Osteoblast (primary cell): ENCODE data around the gene ZMIZ1. TPM values are rescaled to one million over a fixed set of nuclear protein-coding genes. Genes with fewer than 3 reads are reported as not detected.

Experiments used
- DNase-seq: peaks from one replicate; pipeline ENCODE4 v3.0.0; 2011; ENCODE audit warnings: low spot score, mixed read lengths; ENCODE audit not compliant: insufficient read length; ENCODE audit errors: missing footprints
- H2AFZ ChIP-seq: 2 replicates; pipeline ENCODE4 v1.6.0; 2011; ENCODE audit warnings: mild to moderate bottlenecking, low read length
- H3K27ac ChIP-seq: 2 replicates; pipeline ENCODE4 v1.5.1; 2011; ENCODE audit warnings: mild to moderate bottlenecking, low read depth, low read length, moderate library complexity
- H3K27me3 ChIP-seq: 2 replicates; pipeline ENCODE4 v1.6.0; 2012; ENCODE audit warnings: mild to moderate bottlenecking, control low read depth, inconsistent platforms, low read length, moderate library complexity; ENCODE audit not compliant: insufficient read depth
- H3K36me3 ChIP-seq: 2 replicates; pipeline ENCODE4 v1.5.1; 2011; ENCODE audit warnings: mild to moderate bottlenecking, low read length, control low read depth, moderate library complexity; ENCODE audit not compliant: insufficient read depth
- H3K4me1 ChIP-seq: 2 replicates; pipeline ENCODE4 v1.5.1; 2011; ENCODE audit warnings: mild to moderate bottlenecking, low read length, control low read depth, moderate library complexity; ENCODE audit not compliant: insufficient read depth
- H3K4me2 ChIP-seq: 2 replicates; pipeline ENCODE4 v1.6.0; 2011; ENCODE audit warnings: mild to moderate bottlenecking, low read length; ENCODE audit not compliant: insufficient read depth
- H3K4me3 ChIP-seq: fragments of 200-600 bp; sonication (generic); 3 replicates; pipeline ENCODE4 v1.5.1; 2012; ENCODE audit warnings: mild to moderate bottlenecking, low read length, inconsistent platforms; ENCODE audit not compliant: insufficient read depth
- H3K79me2 ChIP-seq: 2 replicates; pipeline ENCODE4 v1.6.0; 2012; ENCODE audit warnings: mild to moderate bottlenecking, low read length, control low read depth, inconsistent platforms; ENCODE audit not compliant: insufficient read depth
- H3K9me3 ChIP-seq: 2 replicates; pipeline ENCODE4 v1.5.1; 2011; ENCODE audit warnings: low read depth, low read length, control low read depth
- H4K20me1 ChIP-seq: 2 replicates; pipeline ENCODE4 v1.6.0; 2012; ENCODE audit warnings: mild to moderate bottlenecking, low read length, control low read depth; ENCODE audit not compliant: insufficient read depth
- CTCF ChIP-seq: IDR thresholded peaks from 2 replicates; pipeline ENCODE4 v1.5.1; 2011; ENCODE audit warnings: mild to moderate bottlenecking, low read depth, low read length, moderate library complexity; ENCODE audit errors: extremely low read depth
- total RNA-seq: library from RNA; depleted of rRNA; stranded (reverse); fragments of >200 nt; gene quantifications from 2 replicates; pipeline ENCODE4 v1.2.3, GENCODE V29; 2012

The ZMIZ1 gene
- total RNA-seq, 1 donor, result 40.9 TPM

DNA sequence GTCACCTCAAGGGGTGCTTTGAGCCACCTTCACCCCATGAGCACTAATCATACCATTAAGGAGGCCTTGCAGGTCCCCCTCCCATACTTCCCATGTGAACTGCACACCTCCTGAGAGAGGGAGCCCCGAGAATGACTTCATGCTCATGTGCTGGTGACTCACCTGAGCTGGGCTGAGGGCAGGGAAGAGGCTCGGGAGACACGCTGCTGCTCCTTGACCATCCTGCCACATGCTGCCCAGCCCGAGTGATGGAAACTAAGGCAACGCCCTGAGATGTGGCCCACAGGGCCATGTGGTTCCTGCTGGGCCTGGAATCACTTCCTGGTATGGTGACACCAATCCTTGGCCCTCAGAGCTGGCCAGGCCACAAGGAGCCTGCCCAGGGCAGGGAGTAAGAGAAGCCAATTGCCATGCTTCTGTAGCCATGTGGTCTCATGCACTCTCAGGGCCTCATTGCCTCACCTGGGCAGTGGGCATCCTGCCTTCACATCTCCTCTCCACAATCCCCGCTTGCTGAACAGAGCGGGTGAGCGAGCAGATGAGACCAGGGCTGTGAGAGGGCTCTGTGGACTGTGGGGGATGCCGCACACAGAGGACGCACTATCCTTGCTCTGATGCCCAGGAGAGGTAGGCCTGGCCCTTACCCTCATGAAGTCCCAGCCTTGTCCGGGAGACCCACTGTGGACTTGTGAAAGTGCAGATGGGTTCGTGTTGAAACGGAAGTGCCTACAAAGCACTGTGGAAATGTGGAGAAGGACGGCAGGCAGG lies 260.2 kb downstream of the ZMIZ1 start:
- Histone ChIP-seq H3K36me3 (no peaks in the 10 kb centered on the region), H4K20me1 (no peaks in the 10 kb centered on the region), H2AFZ (peak overlapping the region; percentile 8), H3K27ac (no peak overlapping the region), H3K4me1 (peaks cover 17% of the 10 kb centered on the region), H3K9me3 (no peaks in the 10 kb centered on the region), H3K4me3 (no peak overlapping the region), H3K79me2 (no peaks in the 10 kb centered on the region), H3K4me2 (no peak overlapping the region), H3K27me3 (no peaks in the 10 kb centered on the region)
- TF ChIP-seq CTCF, result no peak
- DNase-seq, result peak; percentile 76

GRCh38 chr10:79329529-79329928 lies 260.8 kb downstream of the ZMIZ1 start:
- H2AFZ ChIP-seq, result no peak overlapping the region
- no peak overlapping the region for H3K4me2 ChIP-seq
- no peak overlapping the region for H3K27ac ChIP-seq
- no peak for DNase-seq
- H3K27me3 ChIP-seq, result no peaks in the 10 kb centered on the region
- no peak for TF ChIP-seq CTCF
- no peaks in the 10 kb centered on the region for H3K9me3 ChIP-seq
- no peaks in the 10 kb centered on the region for H3K36me3 ChIP-seq
- H4K20me1 ChIP-seq, result no peaks in the 10 kb centered on the region
- no peaks in the 10 kb centered on the region for H3K79me2 ChIP-seq
- no peak overlapping the region for H3K4me3 ChIP-seq
- H3K4me1 ChIP-seq, result peaks cover 20% of the 10 kb centered on the region

DNA sequence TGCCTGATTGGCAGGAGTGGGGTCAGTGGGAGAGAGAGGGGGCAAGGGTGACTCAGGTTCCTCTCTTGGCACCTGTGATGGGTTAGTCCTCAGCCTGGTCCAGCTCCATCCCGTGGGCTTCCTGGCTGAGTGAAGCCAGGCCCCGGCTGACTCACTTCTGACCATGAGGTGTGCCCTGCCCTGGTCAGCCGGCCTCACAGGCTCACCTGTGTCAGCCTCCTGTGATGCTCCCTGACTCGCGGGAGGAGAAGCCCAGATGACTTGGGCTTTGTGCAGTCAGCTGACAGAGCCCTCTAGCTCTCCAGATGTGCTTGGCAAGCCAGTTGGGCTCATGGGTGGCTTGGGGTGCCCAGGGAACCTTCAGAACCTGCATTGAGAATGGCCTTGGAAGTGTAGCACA lies 262.5 kb downstream of the ZMIZ1 start:
- peak overlapping the region; percentile 85 for H3K27ac ChIP-seq

More for the DNA sequence above, 262.5 kb downstream of the ZMIZ1 start:
- Histone ChIP-seq H3K4me2 (no peak overlapping the region), H3K27me3 (no peaks in the 10 kb centered on the region), H3K4me3 (no peak overlapping the region), H3K79me2 (no peaks in the 10 kb centered on the region), H3K36me3 (no peaks in the 10 kb centered on the region), H4K20me1 (no peaks in the 10 kb centered on the region), H3K9me3 (no peaks in the 10 kb centered on the region), H2AFZ (no peak overlapping the region), H3K4me1 (peaks cover 20% of the 10 kb centered on the region)
- DNase-seq, result no peak
- TF ChIP-seq CTCF, result no peak
